ENCODE measurements around the gene IGHMBP2.
"Not testable (repeated sequence)": the region's sequence is repeated elsewhere in the genome, so short reads cannot be mapped to it uniquely, and the experiment has no call there.

IGHMBP2 gene

DNA sequence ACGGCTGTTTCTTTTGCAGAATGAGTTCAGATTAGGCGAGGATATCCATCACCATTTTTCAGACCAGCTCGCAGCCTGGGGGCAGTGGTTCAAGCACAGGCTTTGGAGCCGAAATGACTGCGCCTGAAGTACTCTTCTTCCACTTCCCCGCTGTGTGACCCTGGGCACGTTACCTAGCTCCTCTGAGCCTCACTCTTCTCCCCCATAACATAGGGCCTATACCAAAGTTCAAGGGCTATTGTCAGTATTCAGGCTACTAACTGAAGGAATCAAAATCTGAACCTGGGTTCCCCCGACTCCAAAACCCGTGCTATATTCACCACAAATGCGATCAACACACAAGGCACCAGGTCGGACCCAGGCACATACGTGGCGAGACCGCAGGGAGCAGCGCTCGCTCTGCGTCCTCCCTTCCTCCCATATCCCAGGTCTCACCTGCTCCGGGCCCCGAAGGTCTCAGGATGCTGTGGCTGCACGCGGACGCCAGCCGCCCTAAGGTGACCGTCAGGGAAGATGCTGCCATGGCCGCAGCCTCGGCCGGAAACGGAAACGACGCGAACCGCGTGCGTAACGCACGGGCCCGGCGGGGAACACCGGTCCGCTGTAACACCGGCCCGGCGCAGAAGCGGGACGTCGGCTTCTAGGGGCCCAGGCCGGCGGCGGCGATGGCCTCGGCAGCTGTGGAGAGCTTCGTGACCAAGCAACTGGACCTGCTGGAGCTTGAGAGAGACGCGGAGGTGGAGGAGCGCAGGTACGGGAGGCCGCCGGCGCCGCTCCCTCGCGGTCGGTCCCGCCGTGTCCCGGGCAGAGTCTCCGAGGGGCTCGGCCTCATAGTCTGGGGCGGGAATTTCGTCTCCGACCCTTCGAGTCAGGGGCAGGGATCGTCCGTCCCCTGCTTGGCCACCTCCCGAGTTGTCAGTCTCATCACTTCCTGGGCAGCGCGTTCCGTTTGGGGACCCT, at the start of gene IGHMBP2, which contains the start of gene MRPL21:
IGHMBP2 (plus strand) TSS at position 604 of the 960 bp plus-strand sequence; CDS start at position 666, 62 bp downstream.
MRPL21 (minus strand) TSS at position 545 of the 960 bp plus-strand sequence; CDS start at position 523, 22 bp downstream.
- peak; percentile 81 for DNase-seq (ENCODE audit: low spot score)

DNA sequence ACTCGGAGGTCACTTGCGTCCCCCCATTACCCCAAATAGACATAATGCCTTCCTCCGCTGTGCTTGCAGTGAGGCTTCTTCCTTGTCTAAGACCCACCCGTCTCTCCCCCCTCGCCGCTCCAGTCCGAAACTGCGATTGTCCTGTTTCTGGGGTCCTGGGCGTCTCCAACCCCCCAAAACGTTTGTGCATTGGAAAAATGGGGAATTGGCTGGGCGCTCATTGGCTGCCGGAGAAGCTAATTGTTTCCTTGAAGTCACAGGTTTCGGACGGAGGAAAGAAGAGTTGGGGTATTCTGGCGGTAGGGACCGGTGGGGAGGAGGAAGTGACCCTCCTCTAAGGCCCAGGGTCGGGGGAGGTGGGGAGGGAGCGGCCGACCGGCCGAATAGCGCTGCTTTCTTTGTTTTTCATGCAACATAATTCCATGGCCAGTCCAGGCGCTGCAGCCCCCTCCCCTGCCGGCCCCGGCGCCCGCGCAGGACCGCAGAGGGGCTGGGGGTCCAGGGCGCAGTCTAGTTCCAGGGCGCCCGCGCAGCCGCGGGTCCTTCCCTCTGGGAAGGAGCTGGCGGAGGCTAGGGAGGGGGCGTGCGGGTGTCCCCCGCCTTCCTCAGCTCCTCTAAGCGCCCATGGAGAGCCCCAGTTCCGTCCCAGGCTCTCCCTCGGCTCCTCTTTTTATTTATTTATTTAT, 49.3 kb upstream of the IGHMBP2 start:
- DNase-seq (ENCODE audit: low spot score), result no peak

DNA sequence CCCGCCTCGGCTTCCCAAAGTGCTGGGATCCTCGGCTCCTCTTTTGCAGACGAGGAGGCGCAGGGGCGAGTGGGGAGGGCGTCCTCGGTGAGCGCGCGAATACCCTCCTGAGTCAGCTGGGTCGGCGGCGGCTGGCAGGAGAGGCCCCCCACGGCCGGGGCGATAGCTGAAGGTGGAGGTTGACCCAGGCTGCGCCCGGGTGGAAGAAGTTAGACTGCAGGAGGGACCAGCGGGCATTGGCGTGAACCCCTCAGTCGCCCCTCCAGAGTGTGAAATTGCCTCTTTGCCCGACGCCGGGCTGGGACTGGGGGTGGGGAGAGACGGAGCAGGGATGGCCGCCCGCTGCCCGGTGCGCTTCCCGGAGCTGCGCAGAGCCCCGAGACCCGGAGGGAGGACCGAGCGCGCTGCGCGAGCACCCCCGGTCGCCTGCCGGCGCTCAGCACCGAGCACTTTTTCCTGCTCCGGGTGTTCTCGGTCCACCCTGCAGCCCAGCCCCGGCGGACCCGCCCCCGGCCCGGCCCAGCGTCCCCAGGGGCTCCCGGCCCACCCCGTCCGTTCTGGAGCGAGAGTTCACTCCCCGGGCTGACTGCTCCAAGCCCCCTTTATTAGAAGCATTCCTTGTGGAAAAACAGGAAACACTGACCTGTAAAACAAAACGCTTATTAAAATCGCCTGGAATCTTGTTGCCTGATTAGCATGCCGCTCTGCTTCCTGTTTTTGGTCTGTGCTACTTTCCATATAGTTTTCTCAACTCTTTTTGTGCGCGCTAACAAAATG, 48.3 kb upstream of the IGHMBP2 start:
- peak; percentile 14 for DNase-seq (ENCODE audit: low spot score)

DNA sequence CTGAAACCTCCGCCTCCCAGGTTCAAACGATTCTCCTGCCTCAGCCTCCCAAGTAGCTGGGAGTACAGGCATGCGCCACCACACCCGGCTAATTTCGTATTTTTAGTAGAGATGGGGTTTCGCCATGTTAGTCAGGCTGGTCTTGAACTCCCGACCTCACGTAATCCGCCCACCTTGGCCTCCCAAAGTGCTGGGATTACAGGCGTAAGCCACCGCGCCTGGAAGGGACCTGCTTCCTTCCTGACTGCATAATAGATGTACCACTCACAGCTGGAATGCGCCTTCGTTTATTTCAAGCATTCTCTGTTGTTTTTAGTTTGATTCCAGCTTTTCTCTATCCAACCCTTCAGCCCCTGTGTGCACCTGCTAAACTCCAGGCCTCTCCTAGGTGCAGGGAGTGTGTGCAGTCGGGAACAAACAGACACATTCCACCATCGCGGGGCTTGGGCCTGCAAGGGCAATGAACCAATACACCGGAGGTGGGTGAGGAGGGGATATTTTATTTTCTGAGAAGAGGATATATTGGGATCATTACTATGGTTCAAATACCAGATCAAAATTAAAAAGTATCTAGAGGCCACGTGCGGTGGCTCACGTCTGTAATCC, 47.2 kb upstream of the IGHMBP2 start:
- not testable (repeated sequence) for DNase-seq (ENCODE audit: low spot score)

DNA sequence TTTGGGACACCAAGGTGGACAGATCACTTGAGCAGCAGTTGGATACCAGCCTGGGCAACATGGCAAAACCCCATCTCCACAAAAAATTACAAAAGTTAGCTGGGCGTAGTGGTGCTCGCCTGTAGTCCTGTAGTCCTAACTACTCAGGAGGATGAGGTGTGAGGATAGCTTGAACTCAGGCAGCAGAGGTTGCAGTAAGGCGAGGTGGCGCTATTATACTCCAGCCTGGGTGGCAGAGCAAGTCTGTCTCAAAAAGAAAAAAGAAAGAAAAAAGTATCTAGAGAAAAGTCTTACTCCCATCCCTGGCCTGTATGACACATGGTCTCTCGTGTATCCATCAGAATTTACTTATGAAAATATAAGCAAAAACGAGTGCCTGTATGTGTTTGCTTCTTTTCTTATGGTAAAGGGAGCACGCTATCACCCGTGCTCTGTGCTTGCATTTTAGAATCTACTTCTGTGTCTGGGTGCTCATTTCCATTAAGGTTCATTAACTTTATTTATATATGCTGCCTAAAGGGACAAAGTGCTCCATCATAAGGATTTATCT, 46.6 kb upstream of the IGHMBP2 start:
- no peak for DNase-seq (ENCODE audit: low spot score)

DNA sequence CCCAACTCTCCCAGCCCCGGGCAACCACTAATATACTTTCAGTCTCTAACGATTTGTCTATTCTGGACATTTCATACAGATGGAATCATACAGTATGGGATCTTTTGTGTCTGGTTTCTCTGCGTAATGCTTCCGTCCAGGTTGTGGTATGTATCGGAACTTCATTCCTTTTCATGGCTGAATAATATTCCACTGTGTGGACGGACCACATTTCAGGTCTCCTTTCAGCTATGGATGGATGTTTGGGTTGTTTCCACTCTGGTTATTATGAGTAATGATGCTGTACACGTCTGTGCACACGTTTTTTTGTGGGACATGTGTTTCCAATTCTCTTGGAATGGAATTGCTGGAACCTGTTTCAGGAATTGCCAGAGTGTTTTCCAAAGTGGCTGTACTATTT, 44.6 kb upstream of the IGHMBP2 start:
- no peak for DNase-seq (ENCODE audit: low spot score)

DNA sequence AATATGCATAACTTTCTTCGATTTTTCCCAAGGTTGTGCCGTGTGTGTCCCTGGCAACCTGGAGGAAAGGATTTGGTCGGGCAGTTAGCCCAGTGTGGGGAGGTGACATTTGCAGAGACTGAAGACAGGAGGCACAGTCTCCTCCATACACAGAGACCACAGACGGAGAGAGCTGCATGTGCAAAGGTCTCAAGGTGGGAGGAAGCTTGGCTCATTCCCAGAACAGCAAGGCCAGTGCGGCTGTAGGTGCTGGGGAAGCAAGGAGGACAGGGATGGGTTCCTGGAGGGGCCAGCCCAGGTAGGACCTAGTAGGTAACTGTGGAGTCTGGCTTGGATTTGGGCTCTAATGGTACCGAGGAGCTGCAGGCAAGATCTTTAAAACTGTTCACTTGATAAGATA, 41.3 kb upstream of the IGHMBP2 start:
- no peak for DNase-seq (ENCODE audit: low spot score)

DNA sequence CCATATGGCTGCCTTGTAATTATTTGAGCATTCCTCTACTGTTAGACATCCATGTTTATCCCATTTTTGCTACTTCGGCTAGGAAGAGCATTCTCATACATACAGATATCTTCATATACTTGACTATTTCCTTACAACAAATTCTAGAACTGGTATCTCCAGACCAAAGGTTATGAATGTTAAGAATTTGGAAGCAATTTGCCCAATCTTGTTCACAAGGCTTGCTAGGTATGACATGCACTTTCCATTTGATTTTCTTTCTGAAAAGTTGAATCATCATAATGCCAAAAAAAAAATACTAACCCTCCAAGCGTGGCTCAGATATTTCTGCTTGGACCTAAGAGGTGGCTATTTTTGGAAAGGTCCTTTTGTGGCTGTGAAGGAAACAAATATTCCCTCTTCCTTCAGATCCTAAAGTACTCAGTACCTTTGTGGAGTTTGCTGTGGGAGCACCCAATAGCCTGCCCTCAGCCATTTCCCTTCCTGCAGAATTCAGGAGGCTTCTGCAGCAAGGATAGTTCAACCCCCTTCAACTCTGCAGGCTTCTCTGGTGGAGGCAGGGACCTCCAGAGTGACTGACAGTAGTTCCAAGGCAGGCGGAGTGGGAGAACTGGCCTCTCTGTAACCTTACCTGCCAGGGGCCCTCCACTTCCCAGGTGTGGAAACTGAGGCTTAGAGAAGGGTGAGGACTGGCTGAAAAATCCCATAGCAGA, 40.0 kb upstream of the IGHMBP2 start:
- no peak for DNase-seq (ENCODE audit: low spot score)

DNA sequence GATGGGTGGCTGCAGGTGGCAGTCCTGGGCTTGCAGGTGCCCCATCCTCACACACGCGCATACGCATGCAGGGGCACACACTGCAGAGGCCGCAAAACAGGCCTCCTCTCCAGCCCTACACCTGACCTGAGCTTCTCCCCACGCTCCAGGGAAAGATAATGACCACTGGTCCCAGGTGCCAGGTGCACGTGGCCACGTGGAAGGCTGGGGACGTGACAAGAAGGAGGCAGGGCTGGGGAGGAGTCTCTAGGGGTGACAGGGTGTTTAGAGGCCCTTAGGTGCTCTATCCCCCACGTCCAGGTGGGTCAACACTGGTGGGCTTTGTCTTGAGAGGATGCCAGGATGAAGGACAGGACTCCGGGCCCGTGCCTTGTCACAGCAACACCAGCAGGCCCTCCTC, 38.5 kb upstream of the IGHMBP2 start:
- DNase-seq (ENCODE audit: low spot score), result no peak

DNA sequence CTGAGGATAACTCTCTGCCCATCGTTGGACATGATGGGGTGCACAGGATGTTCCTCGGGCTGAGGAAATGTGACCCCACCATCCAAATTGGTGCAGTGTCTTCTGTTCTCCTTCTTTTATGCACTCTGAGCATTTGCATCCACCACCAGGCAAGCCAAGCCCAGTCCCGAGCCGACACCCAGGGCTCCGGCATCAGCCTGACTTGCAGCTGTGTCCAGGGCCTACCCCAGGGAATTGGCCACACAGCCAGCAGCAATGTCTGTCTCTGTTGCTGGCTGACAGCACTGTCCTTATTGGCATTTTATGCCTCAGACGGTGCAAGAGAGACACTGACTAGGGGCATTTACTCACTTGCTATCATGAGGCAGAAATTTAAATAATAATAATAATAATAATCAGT, 36.6 kb upstream of the IGHMBP2 start:
- DNase-seq (ENCODE audit: low spot score), result no peak

DNA sequence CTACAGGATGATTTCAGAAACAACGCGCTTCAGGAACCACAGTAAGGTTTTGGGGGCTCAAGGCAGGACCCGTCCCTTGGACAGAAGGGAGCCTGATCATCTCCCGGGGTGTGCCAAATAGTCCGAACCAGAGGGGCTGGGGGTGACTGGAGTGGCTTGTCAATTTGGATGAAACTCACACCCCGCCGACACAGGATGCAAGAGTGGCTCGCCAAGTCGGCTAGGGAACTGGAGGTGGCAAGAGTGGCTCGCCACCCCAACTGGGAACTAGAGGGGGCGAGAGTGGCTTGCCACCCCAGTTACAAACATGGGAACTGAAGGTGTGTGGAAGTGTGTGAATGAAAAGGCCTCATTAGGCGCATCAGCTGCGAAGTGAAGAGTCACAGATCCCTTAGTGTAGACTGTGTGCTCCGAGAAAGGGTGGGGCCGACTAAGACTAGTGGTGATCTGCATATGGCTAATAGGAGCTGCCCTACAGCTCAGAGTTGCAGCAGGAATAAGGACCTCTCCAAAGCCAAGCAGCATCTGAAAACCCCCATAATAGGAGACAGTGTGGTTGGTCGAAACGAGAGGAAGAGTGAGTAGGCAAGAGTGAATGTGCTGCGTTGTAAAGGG, 35.4 kb upstream of the IGHMBP2 start:
- DNase-seq (ENCODE audit: low spot score), result no peak

DNA sequence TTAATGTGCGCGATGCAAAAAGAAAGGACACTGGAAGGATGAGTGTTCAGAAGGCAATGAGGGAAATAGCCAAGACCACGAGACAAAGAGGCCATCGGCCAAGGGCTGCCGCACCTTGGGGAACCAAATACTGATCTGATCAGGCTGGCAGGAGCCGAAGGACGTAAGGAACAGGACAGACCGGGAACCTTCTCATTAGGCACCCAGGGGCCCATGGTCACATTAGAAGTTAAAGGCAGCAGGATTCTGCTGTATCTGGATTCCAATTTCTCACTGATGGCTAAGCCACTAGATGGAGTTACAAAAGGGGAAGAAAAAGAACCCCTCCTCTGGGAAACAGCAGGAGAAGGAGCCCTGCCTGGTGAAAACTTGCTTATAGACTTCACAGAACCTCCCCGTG, 33.2 kb upstream of the IGHMBP2 start:
- no peak for DNase-seq (ENCODE audit: low spot score)

DNA sequence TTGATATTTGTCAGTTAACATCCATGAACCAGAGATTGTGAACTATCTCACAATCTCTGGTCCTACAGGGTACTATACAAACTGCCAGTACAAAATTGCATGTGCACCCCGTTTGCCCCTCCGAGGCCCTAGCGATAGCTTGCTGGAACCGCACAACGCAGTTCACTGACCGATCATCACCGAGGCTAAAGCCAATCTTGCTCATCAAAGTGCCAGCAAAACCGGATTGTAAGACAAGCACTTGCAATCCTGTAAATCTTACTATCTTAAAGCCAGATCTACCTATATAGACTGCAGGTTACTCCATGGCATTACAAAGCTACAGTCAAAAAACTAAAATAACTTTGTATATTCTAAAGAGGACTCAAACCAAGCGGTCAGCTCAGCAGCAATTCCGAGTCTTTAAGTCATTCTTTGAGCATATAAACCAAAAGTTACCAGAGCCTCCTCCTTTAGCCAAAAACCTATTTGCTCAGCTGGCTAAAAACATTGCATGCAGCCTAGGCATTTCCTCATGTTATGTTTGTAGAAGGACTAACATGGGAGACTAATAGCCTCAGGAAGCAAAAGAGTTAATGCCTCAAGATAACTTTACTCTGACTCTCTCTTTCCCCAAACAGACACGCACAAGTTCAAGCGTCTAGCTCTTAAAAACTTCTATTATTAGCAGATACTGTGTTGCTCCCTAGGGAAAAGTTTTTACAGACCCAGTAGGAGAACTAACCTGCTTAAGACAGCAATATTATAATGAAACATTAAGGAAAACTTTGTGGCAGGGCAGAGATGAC, 31.3 kb upstream of the IGHMBP2 start:
- DNase-seq (ENCODE audit: low spot score), result no peak

DNA sequence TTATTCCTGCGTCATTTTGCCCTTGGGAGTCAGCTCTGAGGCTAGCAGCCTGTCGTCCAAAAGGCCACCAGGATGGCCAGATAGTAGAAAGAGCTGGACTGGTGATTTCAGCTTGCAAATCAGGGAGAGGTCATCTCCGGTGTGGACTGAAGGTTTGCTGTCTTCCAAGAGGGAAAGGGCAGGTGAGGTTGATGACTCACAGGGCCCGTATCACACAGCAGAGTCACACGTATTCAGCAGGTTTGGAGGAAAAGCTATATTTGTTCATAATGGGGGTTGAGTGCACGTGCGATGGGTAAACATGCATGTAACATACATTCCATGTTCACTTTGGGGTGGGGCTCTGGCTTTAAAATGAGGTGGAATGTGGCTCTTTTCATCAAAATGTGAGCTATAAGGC, 25.7 kb upstream of the IGHMBP2 start:
- DNase-seq (ENCODE audit: low spot score), result no peak

DNA sequence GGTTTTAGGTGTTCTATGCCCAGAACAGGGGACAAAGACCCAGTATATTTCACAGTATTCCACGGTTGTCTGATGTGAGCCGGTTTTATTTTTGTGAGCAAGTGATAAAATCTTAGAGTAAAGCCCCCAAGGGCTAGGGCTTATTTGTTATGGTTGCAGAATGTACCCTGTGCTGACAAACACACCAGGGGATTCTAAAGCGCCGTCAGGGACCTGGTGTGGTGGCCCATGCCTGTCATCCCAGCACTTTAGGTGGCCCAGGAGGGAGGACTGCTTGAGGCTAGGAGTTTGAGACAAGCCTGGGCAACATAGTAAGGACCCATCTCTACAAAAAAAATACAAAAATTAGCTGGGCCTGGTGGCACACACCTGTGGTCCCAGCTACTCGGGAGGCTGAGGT, 22.8 kb upstream of the IGHMBP2 start:
- DNase-seq (ENCODE audit: low spot score), result no peak

DNA sequence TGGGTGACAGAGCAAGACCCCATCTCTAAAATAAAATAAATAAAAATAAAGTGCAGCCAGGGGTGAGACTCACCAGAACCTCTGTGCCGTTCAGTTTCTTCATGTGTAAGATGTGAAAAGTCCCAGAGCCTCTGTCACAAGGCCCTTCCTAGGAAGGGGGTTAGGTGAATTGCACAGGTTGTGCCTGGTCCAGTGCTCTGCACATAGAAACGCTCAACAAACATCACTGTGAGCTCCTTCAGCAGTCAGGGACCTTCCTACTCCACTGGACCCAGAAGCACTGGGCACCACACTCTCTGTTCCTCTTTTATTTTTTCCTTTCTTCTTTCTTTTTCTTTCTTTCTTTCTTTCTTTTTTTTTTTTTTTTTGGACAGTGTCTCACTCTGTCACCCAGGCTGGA, 22.4 kb upstream of the IGHMBP2 start:
- no peak for DNase-seq (ENCODE audit: low spot score)

DNA sequence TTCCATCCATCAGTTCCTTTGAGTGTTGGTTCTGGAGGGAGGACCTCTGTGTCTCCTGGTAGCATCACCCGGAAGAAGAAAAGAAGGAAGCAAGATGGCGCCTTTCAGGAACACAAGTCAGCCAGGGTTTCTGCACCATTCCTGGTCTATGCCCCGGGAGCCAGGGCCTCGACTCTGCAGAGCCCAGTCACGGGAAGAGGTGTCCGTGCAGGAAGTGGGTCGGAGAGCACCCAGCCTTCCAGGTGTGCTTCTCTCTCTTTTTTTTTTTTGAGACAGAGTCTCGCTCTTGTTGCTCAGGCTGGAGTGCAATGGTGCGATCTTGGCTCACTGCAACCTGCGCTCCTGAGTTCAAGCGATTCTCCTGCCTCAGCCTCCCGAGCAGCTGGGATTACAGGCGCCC, 21.3 kb upstream of the IGHMBP2 start:
- DNase-seq (ENCODE audit: low spot score), result no peak

DNA sequence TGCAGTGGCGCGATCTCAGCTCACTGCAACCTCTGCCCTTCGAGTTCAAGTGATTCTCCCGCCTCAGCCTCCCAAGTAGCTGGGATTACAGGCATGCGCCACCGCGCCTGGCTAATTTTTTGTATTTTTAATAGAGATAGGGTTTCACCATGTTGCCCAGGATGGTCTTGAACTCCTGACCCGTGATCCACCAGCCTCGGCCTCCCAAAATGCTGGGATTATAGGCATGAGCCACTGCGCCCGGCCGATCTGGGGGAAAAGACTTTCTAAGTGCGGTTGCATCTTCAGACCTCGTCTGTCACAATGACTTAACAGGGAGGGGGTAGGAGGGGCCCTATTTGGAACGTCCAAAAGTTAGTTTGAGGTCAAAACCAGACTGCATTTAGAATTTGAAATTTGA, 18.9 kb upstream of the IGHMBP2 start:
- DNase-seq (ENCODE audit: low spot score), result not testable (repeated sequence)

DNA sequence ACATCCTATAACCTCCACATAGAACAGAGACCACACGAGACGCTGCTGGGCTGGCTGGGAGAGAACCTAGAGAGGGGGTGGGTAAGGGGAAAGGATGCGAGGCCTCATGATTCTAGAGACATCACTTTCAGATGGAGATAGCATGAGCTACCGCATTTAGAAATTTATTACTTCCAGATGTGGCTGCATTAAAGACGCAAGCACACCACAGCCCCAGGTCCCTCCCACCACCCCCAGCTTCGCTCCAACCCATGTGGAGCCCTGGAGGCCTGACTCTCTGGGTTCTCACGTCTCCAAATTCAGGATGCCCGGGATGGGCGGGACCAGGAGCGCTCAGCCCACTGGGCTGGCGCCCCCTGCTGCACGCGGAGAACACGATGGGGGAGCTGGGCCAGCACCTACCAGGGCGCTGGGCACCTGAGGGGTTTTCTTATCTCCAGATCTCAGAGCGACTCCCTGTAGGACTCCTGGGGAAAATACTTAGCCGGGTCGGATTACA, 13.7 kb upstream of the IGHMBP2 start:
- DNase-seq (ENCODE audit: low spot score), result no peak

Measured in CD4-positive, alpha-beta T cell treated with Interleukin-2 at 100 ng/mL for 4 hours (primary cell).